ENCODE data around the gene SLC35F1. TPM values are rescaled to one million over a fixed set of nuclear protein-coding genes. Genes with fewer than 3 reads are reported as not detected.

SLC35F1 gene
- total RNA-seq, 1 donor: not detected

DNA sequence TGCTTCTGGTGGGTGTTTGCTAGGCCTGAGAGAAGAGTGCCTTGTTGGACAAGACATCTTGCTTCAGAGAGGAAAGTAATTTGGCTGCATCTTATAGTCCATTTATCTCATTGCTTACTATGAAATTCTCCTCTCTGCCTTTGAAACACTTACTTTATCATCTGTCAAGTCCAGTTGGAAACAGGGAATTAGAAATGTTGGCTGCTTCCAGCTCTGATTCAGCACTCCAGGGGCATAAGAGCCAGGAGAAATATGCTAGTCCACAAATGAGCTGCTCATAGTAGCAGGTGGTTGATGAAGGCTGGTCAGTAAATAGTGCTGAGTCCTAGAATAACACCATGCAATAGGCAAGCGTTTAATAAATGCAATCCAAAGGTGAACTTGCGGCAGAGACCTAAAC, 227.1 kb downstream of the SLC35F1 start:
- TF ChIP-seq, protein P1, sequence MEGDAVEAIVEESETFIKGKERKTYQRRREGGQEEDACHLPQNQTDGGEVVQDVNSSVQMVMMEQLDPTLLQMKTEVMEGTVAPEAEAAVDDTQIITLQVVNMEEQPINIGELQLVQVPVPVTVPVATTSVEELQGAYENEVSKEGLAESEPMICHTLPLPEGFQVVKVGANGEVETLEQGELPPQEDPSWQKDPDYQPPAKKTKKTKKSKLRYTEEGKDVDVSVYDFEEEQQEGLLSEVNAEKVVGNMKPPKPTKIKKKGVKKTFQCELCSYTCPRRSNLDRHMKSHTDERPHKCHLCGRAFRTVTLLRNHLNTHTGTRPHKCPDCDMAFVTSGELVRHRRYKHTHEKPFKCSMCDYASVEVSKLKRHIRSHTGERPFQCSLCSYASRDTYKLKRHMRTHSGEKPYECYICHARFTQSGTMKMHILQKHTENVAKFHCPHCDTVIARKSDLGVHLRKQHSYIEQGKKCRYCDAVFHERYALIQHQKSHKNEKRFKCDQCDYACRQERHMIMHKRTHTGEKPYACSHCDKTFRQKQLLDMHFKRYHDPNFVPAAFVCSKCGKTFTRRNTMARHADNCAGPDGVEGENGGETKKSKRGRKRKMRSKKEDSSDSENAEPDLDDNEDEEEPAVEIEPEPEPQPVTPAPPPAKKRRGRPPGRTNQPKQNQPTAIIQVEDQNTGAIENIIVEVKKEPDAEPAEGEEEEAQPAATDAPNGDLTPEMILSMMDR (IDR thresholded peaks at IDR 0.05; ENCODE audit: insufficient read depth, low read depth, low read length): no peak
- no peak for DNase-seq (ENCODE audit: low read depth)
- H3K4me3 ChIP-seq (ENCODE audit: low read depth, low read length): no peak overlapping the region

- TF ChIP-seq, protein P1 (IDR thresholded peaks at IDR 0.05; ENCODE audit: insufficient read depth, low read depth, low read length): no peak
- DNase-seq (ENCODE audit: low read depth): no peak
- H3K4me3 ChIP-seq (ENCODE audit: low read depth, low read length): no peak overlapping the region
Measured at GRCh38 chr6:118134736-118135135, 227.7 kb downstream of the SLC35F1 start.

GRCh38 chr6:118135371-118135770, 228.3 kb downstream of the SLC35F1 start:
- H3K4me3 ChIP-seq (ENCODE audit: low read depth, low read length): no peak overlapping the region
- TF ChIP-seq, protein P1 (IDR thresholded peaks at IDR 0.05; ENCODE audit: insufficient read depth, low read depth, low read length): no peak
- DNase-seq (ENCODE audit: low read depth): no peak

DNA sequence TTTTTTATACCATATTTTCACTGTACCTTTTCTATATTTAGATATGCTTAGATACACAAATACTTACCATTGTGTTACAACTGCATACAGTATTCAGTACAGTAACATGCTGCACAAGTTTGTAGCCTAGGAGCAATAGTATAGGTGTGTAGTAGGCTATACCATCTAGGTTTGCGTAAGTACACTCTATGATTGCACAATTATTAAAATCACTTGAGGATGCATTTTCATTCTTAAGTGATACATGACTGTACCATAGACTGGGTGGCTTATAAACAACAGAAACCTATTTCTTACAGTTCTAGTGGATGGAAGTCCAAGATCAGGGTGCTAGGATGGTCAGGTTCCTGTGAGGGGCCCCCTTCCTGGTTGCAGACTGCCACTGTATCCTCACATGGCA, 234.1 kb downstream of the SLC35F1 start:
- DNase-seq (ENCODE audit: low read depth): no peak
- TF ChIP-seq, protein P1 (IDR thresholded peaks at IDR 0.05; ENCODE audit: insufficient read depth, low read depth, low read length): no peak
- H3K4me3 ChIP-seq (ENCODE audit: low read depth, low read length): no peak overlapping the region

DNA sequence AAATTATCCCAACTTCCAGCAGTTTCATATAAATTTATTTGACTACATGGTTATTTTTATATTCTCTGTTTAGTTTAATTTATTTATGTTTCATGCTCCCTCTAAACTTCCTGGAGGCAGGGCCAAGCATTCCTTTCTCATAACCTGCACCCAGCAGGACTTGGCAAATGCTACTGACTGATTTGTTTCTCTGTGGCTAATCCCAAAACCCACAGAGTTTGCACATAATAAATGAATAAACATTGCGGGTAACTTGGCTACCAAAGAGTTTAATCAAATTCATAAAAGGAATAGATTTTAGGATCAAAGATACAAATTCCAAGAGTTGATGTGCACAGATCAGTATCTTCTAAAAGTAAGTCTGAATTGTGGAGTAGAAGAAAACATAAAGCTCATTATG, 239.5 kb downstream of the SLC35F1 start:
- no peak for DNase-seq (ENCODE audit: low read depth)
- TF ChIP-seq, protein P1 (IDR thresholded peaks at IDR 0.05; ENCODE audit: insufficient read depth, low read depth, low read length): no peak

DNA sequence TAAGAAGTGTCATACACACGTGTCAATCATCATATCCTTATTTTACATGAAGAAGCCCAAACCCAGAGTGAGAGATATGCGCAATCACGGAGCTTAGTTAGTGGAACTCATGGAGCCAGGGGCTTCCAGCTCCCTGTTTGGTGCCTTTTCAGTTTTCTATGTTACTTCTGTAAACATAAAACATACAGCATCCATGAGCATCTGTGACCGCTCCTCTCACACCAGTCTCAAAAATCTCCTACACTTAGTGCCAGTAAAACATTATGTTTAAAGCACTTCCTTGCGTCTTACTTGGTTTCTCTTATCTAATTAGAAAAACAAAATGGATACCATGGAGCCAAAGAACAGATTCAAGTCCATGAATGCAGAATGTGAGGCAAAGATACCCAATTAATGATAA, 240.4 kb downstream of the SLC35F1 start:
- H3K4me3 ChIP-seq (ENCODE audit: low read depth, low read length): no peak overlapping the region
- DNase-seq (ENCODE audit: low read depth): no peak
- TF ChIP-seq, protein P1 (IDR thresholded peaks at IDR 0.05; ENCODE audit: insufficient read depth, low read depth, low read length): no peak

More for the DNA sequence above, 239.5 kb downstream of the SLC35F1 start:
- H3K4me3 ChIP-seq (ENCODE audit: low read depth, low read length): no peak overlapping the region

- no peak overlapping the region for H3K4me3 ChIP-seq (ENCODE audit: low read depth, low read length)
- TF ChIP-seq, protein P1 (IDR thresholded peaks at IDR 0.05; ENCODE audit: insufficient read depth, low read depth, low read length): no peak
- no peak for DNase-seq (ENCODE audit: low read depth)
Measured at GRCh38 chr6:118148561-118148960, 241.5 kb downstream of the SLC35F1 start.
